ENCODE results near the gene TRAPPC10.

DNA sequence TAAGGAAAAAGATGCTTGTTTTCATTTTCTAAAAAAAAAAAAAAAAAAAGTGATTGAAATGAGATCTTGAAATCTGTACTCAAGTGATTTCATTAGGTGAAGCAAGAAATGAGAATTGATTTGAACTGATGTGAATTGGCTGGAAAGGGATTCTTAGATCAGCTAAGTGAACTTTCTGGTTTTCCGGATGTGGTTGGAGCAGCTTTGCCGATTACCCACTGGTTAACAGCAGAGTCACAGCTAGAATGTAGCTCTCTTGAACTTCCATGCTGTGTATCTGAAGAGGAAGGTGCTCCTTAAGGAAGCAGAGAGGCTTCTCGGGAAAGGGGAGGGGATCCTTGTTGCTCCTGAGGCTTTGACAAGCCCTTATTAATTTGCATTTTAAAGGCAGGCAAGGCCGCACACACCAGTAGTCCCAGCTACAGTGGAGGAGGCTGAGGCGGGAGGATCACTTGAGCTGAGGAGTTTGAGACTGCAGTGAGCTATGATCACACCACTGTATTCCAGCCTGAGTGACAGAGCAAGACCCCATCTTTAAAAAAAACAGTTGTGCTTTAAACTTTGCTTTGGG, 66.4 kb downstream of the TRAPPC10 start:
- TF ChIP-seq EZH2 (IDR thresholded peaks at IDR 0.05; ENCODE audit: low read depth, low read length, severe bottlenecking) (no peak), SRF (IDR thresholded peaks at IDR 0.05; ENCODE audit: low read depth, low read length) (no peak), TCF12 (IDR thresholded peaks at IDR 0.05; ENCODE audit: low read depth, low read length) (no peak)
- TF ChIP-seq, protein P1, sequence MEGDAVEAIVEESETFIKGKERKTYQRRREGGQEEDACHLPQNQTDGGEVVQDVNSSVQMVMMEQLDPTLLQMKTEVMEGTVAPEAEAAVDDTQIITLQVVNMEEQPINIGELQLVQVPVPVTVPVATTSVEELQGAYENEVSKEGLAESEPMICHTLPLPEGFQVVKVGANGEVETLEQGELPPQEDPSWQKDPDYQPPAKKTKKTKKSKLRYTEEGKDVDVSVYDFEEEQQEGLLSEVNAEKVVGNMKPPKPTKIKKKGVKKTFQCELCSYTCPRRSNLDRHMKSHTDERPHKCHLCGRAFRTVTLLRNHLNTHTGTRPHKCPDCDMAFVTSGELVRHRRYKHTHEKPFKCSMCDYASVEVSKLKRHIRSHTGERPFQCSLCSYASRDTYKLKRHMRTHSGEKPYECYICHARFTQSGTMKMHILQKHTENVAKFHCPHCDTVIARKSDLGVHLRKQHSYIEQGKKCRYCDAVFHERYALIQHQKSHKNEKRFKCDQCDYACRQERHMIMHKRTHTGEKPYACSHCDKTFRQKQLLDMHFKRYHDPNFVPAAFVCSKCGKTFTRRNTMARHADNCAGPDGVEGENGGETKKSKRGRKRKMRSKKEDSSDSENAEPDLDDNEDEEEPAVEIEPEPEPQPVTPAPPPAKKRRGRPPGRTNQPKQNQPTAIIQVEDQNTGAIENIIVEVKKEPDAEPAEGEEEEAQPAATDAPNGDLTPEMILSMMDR (IDR thresholded peaks at IDR 0.05; ENCODE audit: control extremely low read depth in 1 of 3, insufficient read depth in 1 of 3, low read depth in 1 of 3, low read length in 3 of 3), result no peak
